ENCODE data around the gene PKNOX2.

The PKNOX2 gene

GRCh38 chr11:125407046-125407445 is 242.5 kb downstream of the PKNOX2 start:
- Histone ChIP-seq H3K4me2 (ENCODE audit: low read depth, low read length) (no peak overlapping the region), H3K4me1 (ENCODE audit: low read length) (no peaks in the 10 kb centered on the region), H3K9ac (ENCODE audit: low read length) (no peak overlapping the region), H3K9me2 (replicated peaks; ENCODE audit: insufficient read depth, low read length) (no peaks in the 10 kb centered on the region), H3K4me3 (ENCODE audit: low read length) (no peak overlapping the region), H3K27me3 (replicated peaks; ENCODE audit: insufficient read depth, low read length) (peaks cover 42% of the 10 kb centered on the region), H4K20me1 (ENCODE audit: insufficient read depth, low read length) (no peaks in the 10 kb centered on the region), H3K79me2 (ENCODE audit: low read length) (no peaks in the 10 kb centered on the region), H3K36me3 (replicated peaks; ENCODE audit: insufficient read depth, low read length) (no peaks in the 10 kb centered on the region), H2AFZ (ENCODE audit: low read length) (no peak overlapping the region), H3K9me3 (replicated peaks; ENCODE audit: insufficient read depth, low read length) (no peaks in the 10 kb centered on the region), H3F3A (ENCODE audit: insufficient read depth, low read length) (no peaks in the 10 kb centered on the region), H3K27ac (ENCODE audit: low read length) (no peak overlapping the region)
- TF ChIP-seq EZH2 (optimal IDR thresholded peaks at IDR 0.05; ENCODE audit: low read depth, low read length) (no peak), CTCF (IDR thresholded peaks at IDR 0.05; ENCODE audit: low read length) (no peak), EZH2phosphoT487 (IDR thresholded peaks at IDR 0.05; ENCODE audit: low read length) (no peak)
- no peak for DNase-seq

- H4K20me1 ChIP-seq (ENCODE audit: insufficient read depth, low read length), result no peaks in the 10 kb centered on the region
- H3K79me2 ChIP-seq (ENCODE audit: low read length), result no peaks in the 10 kb centered on the region
- H3K9me3 ChIP-seq (replicated peaks; ENCODE audit: insufficient read depth, low read length), result no peaks in the 10 kb centered on the region
- H3K27me3 ChIP-seq (replicated peaks; ENCODE audit: insufficient read depth, low read length), result peaks cover 42% of the 10 kb centered on the region
- H3K4me2 ChIP-seq (ENCODE audit: low read depth, low read length), result no peak overlapping the region
- no peak overlapping the region for H3K4me3 ChIP-seq (ENCODE audit: low read length)
- H3F3A ChIP-seq (ENCODE audit: insufficient read depth, low read length), result no peaks in the 10 kb centered on the region
- H3K36me3 ChIP-seq (replicated peaks; ENCODE audit: insufficient read depth, low read length), result no peaks in the 10 kb centered on the region
- H3K9me2 ChIP-seq (replicated peaks; ENCODE audit: insufficient read depth, low read length), result no peaks in the 10 kb centered on the region
- 0 out of 2 replicates have a peak overlapping the region, but pooled peaks have one; percentile 35 for H2AFZ ChIP-seq (ENCODE audit: low read length)
- H3K4me1 ChIP-seq (ENCODE audit: low read length), result no peaks in the 10 kb centered on the region
- H3K27ac ChIP-seq (ENCODE audit: low read length), result no peak overlapping the region
- H3K9ac ChIP-seq (ENCODE audit: low read length), result no peak overlapping the region
- no peak for DNase-seq
- no peak for TF ChIP-seq CTCF (IDR thresholded peaks at IDR 0.05; ENCODE audit: low read length)
Observed at GRCh38 chr11:125408311-125408711, 243.8 kb downstream of the PKNOX2 start.

GRCh38 chr11:125410091-125410490 is 245.5 kb downstream of the PKNOX2 start:
- H3K27me3 ChIP-seq (replicated peaks; ENCODE audit: insufficient read depth, low read length), result peaks cover 34% of the 10 kb centered on the region
- no peak for DNase-seq
- H3K9ac ChIP-seq (ENCODE audit: low read length), result no peak overlapping the region
- no peaks in the 10 kb centered on the region for H3K9me3 ChIP-seq (replicated peaks; ENCODE audit: insufficient read depth, low read length)
- no peaks in the 10 kb centered on the region for H3K9me2 ChIP-seq (replicated peaks; ENCODE audit: insufficient read depth, low read length)
- no peak overlapping the region for H3K27ac ChIP-seq (ENCODE audit: low read length)
- no peak overlapping the region for H2AFZ ChIP-seq (ENCODE audit: low read length)
- H3K4me3 ChIP-seq (ENCODE audit: low read length), result no peak overlapping the region
- no peaks in the 10 kb centered on the region for H4K20me1 ChIP-seq (ENCODE audit: insufficient read depth, low read length)
- no peaks in the 10 kb centered on the region for H3K36me3 ChIP-seq (replicated peaks; ENCODE audit: insufficient read depth, low read length)
- no peaks in the 10 kb centered on the region for H3K79me2 ChIP-seq (ENCODE audit: low read length)
- H3K4me2 ChIP-seq (ENCODE audit: low read depth, low read length), result no peak overlapping the region
- TF ChIP-seq CTCF (IDR thresholded peaks at IDR 0.05; ENCODE audit: low read length) (no peak), EZH2 (optimal IDR thresholded peaks at IDR 0.05; ENCODE audit: low read depth, low read length) (no peak), EZH2phosphoT487 (IDR thresholded peaks at IDR 0.05; ENCODE audit: low read length) (no peak)
- H3F3A ChIP-seq (ENCODE audit: insufficient read depth, low read length), result no peaks in the 10 kb centered on the region
- no peaks in the 10 kb centered on the region for H3K4me1 ChIP-seq (ENCODE audit: low read length)

- Histone ChIP-seq H3K9ac (ENCODE audit: low read length) (no peak overlapping the region), H3F3A (ENCODE audit: insufficient read depth, low read length) (no peaks in the 10 kb centered on the region), H3K4me1 (ENCODE audit: low read length) (no peaks in the 10 kb centered on the region), H3K4me2 (ENCODE audit: low read depth, low read length) (no peak overlapping the region), H4K20me1 (ENCODE audit: insufficient read depth, low read length) (no peaks in the 10 kb centered on the region), H3K36me3 (replicated peaks; ENCODE audit: insufficient read depth, low read length) (no peaks in the 10 kb centered on the region), H3K79me2 (ENCODE audit: low read length) (no peaks in the 10 kb centered on the region), H2AFZ (ENCODE audit: low read length) (no peak overlapping the region), H3K4me3 (ENCODE audit: low read length) (no peak overlapping the region), H3K27me3 (replicated peaks; ENCODE audit: insufficient read depth, low read length) (peaks cover 16% of the 10 kb centered on the region), H3K27ac (ENCODE audit: low read length) (no peak overlapping the region), H3K9me2 (replicated peaks; ENCODE audit: insufficient read depth, low read length) (no peaks in the 10 kb centered on the region), H3K9me3 (replicated peaks; ENCODE audit: insufficient read depth, low read length) (no peaks in the 10 kb centered on the region)
- no peak for DNase-seq
- TF ChIP-seq EZH2phosphoT487 (IDR thresholded peaks at IDR 0.05; ENCODE audit: low read length) (no peak), CTCF (IDR thresholded peaks at IDR 0.05; ENCODE audit: low read length) (no peak), EZH2 (optimal IDR thresholded peaks at IDR 0.05; ENCODE audit: low read depth, low read length) (no peak)
Observed at GRCh38 chr11:125412177-125412496, 247.6 kb downstream of the PKNOX2 start.
